AG09309 (cell line): ENCODE measurements around the gene BET1L.

Experiments
- DNase-seq: peaks from one replicate; pipeline ENCODE4 v3.0.0-alpha.2; 2010; ENCODE audit warnings: low read depth
- H3K4me3 ChIP-seq: 2 replicates; pipeline ENCODE4 v1.5.1; 2011; ENCODE audit warnings: mild to moderate bottlenecking, low read depth, low read length, moderate library complexity; ENCODE audit not compliant: control insufficient read depth
- CTCF ChIP-seq: IDR thresholded peaks from 2 replicates; pipeline ENCODE4 v1.5.1; 2011; ENCODE audit warnings: mild to moderate bottlenecking, low read depth, low read length, inconsistent platforms; ENCODE audit not compliant: insufficient read depth, control insufficient read depth; ENCODE audit errors: missing control alignments

The BET1L gene

GRCh38 chr11:214083-214482 is 6.9 kb upstream of the BET1L start:
- no peak overlapping the region for H3K4me3 ChIP-seq
- no peak for DNase-seq
- no peak for TF ChIP-seq CTCF

GRCh38 chr11:213111-213510 is 5.9 kb upstream of the BET1L start:
- no peak for DNase-seq
- TF ChIP-seq CTCF = no peak
- H3K4me3 ChIP-seq = no peak overlapping the region

GRCh38 chr11:212150-213100 is 5.2 kb upstream of the BET1L start:
- no peak for DNase-seq
- no peak for TF ChIP-seq CTCF
- H3K4me3 ChIP-seq = no peak overlapping the region

GRCh38 chr11:211741-212140 is 4.5 kb upstream of the BET1L start:
- no peak for DNase-seq
- TF ChIP-seq CTCF = no peak
- H3K4me3 ChIP-seq = no peak overlapping the region

- no peak for DNase-seq
- H3K4me3 ChIP-seq = no peak overlapping the region
- TF ChIP-seq CTCF = no peak
Measured at GRCh38 chr11:211295-211694, 4.1 kb upstream of the BET1L start.

- no peak for TF ChIP-seq CTCF
- DNase-seq = no peak
- H3K4me3 ChIP-seq = peak overlapping the region; percentile 91
Measured at GRCh38 chr11:210803-211180, 3.6 kb upstream of the BET1L start.
